IMR-90 (cell line): ENCODE measurements around the gene GCLC. TPM values are rescaled to one million over a fixed set of nuclear protein-coding genes. Genes with fewer than 3 reads are reported as not detected.

Experiments used
- ATAC-seq: fragments of 200-7000 bp; cut with Tn5 transposase; 2 replicates; pipeline ENCODE4 v1.9.1; 2020; ENCODE audit warnings: low read depth, mild to moderate bottlenecking, moderate library complexity
- BruUV-seq: library from RNA; stranded (reverse); fragments of 400-500 nt; replicated peaks from 2 replicates; lab custom pipeline; 2021; lab: Mats Ljungman, UMichigan
- CTCF ChIA-PET: fragments of 300-600 bp; formaldehyde crosslinking; extraction: SDS; loops from one replicate; lab custom pipeline; 2021; ENCODE audit warnings: antibody characterized with exemption; lab: Yijun Ruan, JAX
- POLR2A ChIA-PET: fragments of 300-600 bp; sonication (Branson Sonifier 250); formaldehyde crosslinking; loops from one replicate; lab custom pipeline; 2022; ENCODE audit warnings: antibody characterized with exemption; ENCODE audit not compliant: unreplicated experiment; lab: Charles Lee
- DNase-seq: peaks from one replicate; pipeline ENCODE4 v3.0.0; 2013
- H2AFZ ChIP-seq: replicated peaks from 2 replicates; pipeline ENCODE3; 2013; ENCODE audit warnings: low read length, mild to moderate bottlenecking; ENCODE audit not compliant: poor library complexity
- H2AK5ac ChIP-seq: 2 replicates; pipeline ENCODE4 v1.6.1; 2013; ENCODE audit warnings: low read depth, low read length, inconsistent platforms
- H2AK9ac ChIP-seq: replicated peaks from 2 replicates; pipeline ENCODE3; 2013; ENCODE audit warnings: mild to moderate bottlenecking, low read depth, low read length, moderate library complexity; ENCODE audit not compliant: poor library complexity
- H2BK120ac ChIP-seq: 2 replicates; pipeline ENCODE4 v1.6.1; 2013; ENCODE audit warnings: low read depth, low read length, inconsistent platforms
- H2BK15ac ChIP-seq: 3 replicates; pipeline ENCODE4 v1.6.1; 2013; ENCODE audit warnings: low read depth, low read length, inconsistent platforms
- H2BK20ac ChIP-seq: 2 replicates; pipeline ENCODE4 v1.6.1; 2013; ENCODE audit warnings: low read depth, mild to moderate bottlenecking, inconsistent platforms, low read length, moderate library complexity
- H2BK5ac ChIP-seq: 2 replicates; pipeline ENCODE4 v1.6.1; 2013; ENCODE audit warnings: mild to moderate bottlenecking, low read depth, low read length, inconsistent platforms; ENCODE audit not compliant: poor library complexity, severe bottlenecking
- H3K14ac ChIP-seq: replicated peaks from 2 replicates; pipeline ENCODE4 v1.6.1; 2013; ENCODE audit warnings: low read depth, low read length, inconsistent platforms
- H3K18ac ChIP-seq: 2 replicates; pipeline ENCODE4 v1.6.1; 2013; ENCODE audit warnings: low read depth, low read length, control low read depth
- H3K23ac ChIP-seq: 2 replicates; pipeline ENCODE4 v1.6.1; 2013; ENCODE audit warnings: low read depth, low read length, inconsistent platforms
- H3K27ac ChIP-seq: 2 replicates; pipeline ENCODE4 v1.5.1; 2013; ENCODE audit warnings: mild to moderate bottlenecking, control low read depth, low read length; ENCODE audit not compliant: insufficient read depth
- H3K27me3 ChIP-seq: 2 replicates; pipeline ENCODE4 v1.6.1; 2013; ENCODE audit warnings: low read length; ENCODE audit not compliant: control insufficient read depth, insufficient read depth
- H3K36me3 ChIP-seq: 2 replicates; pipeline ENCODE4 v1.6.1; 2013; ENCODE audit warnings: low read length, mixed read lengths; ENCODE audit not compliant: control insufficient read depth, insufficient read depth
- H3K4ac ChIP-seq: 2 replicates; pipeline ENCODE4 v1.6.1; 2013; ENCODE audit warnings: low read depth, low read length, inconsistent platforms
- H3K4me1 ChIP-seq: 2 replicates; pipeline ENCODE4 v1.6.1; 2013; ENCODE audit warnings: low read length, mixed read lengths; ENCODE audit not compliant: control insufficient read depth, insufficient read depth
- H3K4me2 ChIP-seq: 2 replicates; pipeline ENCODE4 v1.6.1; 2013; ENCODE audit warnings: low read depth, mild to moderate bottlenecking, control low read depth, low read length, moderate library complexity
- H3K4me3 ChIP-seq: 2 replicates; pipeline ENCODE4 v1.5.1; 2013; ENCODE audit warnings: low read depth, mild to moderate bottlenecking, control low read depth, low read length, moderate library complexity; ENCODE audit not compliant: insufficient read depth
- H3K56ac ChIP-seq: 2 replicates; pipeline ENCODE4 v1.6.1; 2013; ENCODE audit warnings: low read length, inconsistent platforms; ENCODE audit not compliant: insufficient read depth; ENCODE audit errors: extremely low read depth
- H3K79me1 ChIP-seq, 2 experiments: 2 replicates each; pipeline ENCODE4 v1.6.1; 2013; ENCODE audit warnings: low read length in 2 of 2, inconsistent platforms in 1 of 2, low read depth in 1 of 2
- H3K9ac ChIP-seq: 2 replicates; pipeline ENCODE4 v1.6.1; 2013; ENCODE audit warnings: low read depth, low read length, control low read depth
- H3K9me1 ChIP-seq: 2 replicates; pipeline ENCODE4 v1.6.1; 2013; ENCODE audit warnings: low read length, inconsistent platforms; ENCODE audit not compliant: insufficient read depth
- H3K9me3 ChIP-seq: 2 replicates; pipeline ENCODE4 v1.6.1; 2013; ENCODE audit warnings: low read length; ENCODE audit not compliant: control insufficient read depth, insufficient read depth
- H4K20me1 ChIP-seq: 2 replicates; pipeline ENCODE4 v1.6.1; 2013; ENCODE audit warnings: low read length, inconsistent platforms; ENCODE audit not compliant: insufficient read depth
- H4K5ac ChIP-seq: 2 replicates; pipeline ENCODE4 v1.6.1; 2013; ENCODE audit warnings: mild to moderate bottlenecking, low read depth, low read length, control low read depth
- H4K8ac ChIP-seq, 2 experiments: 2 replicates each; pipeline ENCODE4 v1.6.1; 2013; ENCODE audit warnings: low read depth in 2 of 2, low read length in 2 of 2, control low read depth in 1 of 2, inconsistent platforms in 1 of 2
- H4K91ac ChIP-seq: 2 replicates; pipeline ENCODE4 v1.6.1; 2013; ENCODE audit warnings: low read depth, low read length, inconsistent platforms; ENCODE audit not compliant: insufficient read depth
- BHLHE40 ChIP-seq: fragments of 150-350 bp; IDR thresholded peaks from 2 replicates; pipeline ENCODE4 v1.6.1; 2016; ENCODE audit warnings: mild to moderate bottlenecking, low read depth, low read length
- CHD1 ChIP-seq: IDR thresholded peaks from 2 replicates; pipeline ENCODE4 v1.6.1; 2012; ENCODE audit warnings: low read depth, low read length, improper control_type of control experiment
- FOS ChIP-seq: fragments of 150-350 bp; IDR thresholded peaks from 2 replicates; pipeline ENCODE4 v1.6.1; 2016; ENCODE audit warnings: low read depth, low read length
- MAFK ChIP-seq: IDR thresholded peaks from 2 replicates; pipeline ENCODE4 v1.6.1; 2012; ENCODE audit warnings: low read depth, low read length, improper control_type of control experiment
- MAZ ChIP-seq: IDR thresholded peaks from 2 replicates; pipeline ENCODE4 v1.6.1; 2012; ENCODE audit warnings: low read depth, mild to moderate bottlenecking, low read length, improper control_type of control experiment, moderate library complexity, borderline replicate concordance
- MXI1 ChIP-seq: IDR thresholded peaks from 2 replicates; pipeline ENCODE4 v1.6.1; 2012; ENCODE audit warnings: low read depth, mild to moderate bottlenecking, low read length, moderate library complexity, borderline replicate concordance
- NFE2L2 ChIP-seq: fragments of 150-350 bp; IDR thresholded peaks from 2 replicates; pipeline ENCODE4 v1.6.1; 2016; ENCODE audit warnings: low read depth, mild to moderate bottlenecking, low read length
- POLR2A ChIP-seq: IDR thresholded peaks from 2 replicates; pipeline ENCODE4 v1.6.1; 2012; ENCODE audit warnings: mild to moderate bottlenecking, low read depth, low read length
- RAD21 ChIP-seq: IDR thresholded peaks from 2 replicates; pipeline ENCODE4 v1.6.1; 2012; ENCODE audit warnings: low read length, improper control_type of control experiment
- RCOR1 ChIP-seq: IDR thresholded peaks from 2 replicates; pipeline ENCODE4 v1.6.1; 2012; ENCODE audit warnings: mild to moderate bottlenecking, low read length, improper control_type of control experiment; ENCODE audit not compliant: insufficient replicate concordance
- SMC3 ChIP-seq: fragments of 150-350 bp; IDR thresholded peaks from 2 replicates; pipeline ENCODE4 v1.6.1; 2016; ENCODE audit warnings: low read depth, mild to moderate bottlenecking, antibody characterized with exemption, low read length, moderate library complexity
- WGBS, 2 experiments: methylation state at CpG; one replicate each; pipeline versions ENCODE4 v1.1.5 to v1.1.7; 2013; ENCODE audit warnings: missing lambda C conversion rate in 2 of 2; ENCODE audit not compliant: insufficient read length in 1 of 2; ENCODE audit errors: extremely low coverage in 2 of 2; 5-methylcytosine and 5-hydroxymethylcytosine counted together
- dilution Hi-C: fragments of 300-500 bp; cut with HindIII; formaldehyde crosslinking; loops from one replicate; pipeline ENCODE4 v1.14.3; 2018; ENCODE audit warnings: low sequenced_read_pairs; ENCODE audit not compliant: unreplicated experiment
- in situ Hi-C: fragments of 300-500 bp; cut with MboI; formaldehyde crosslinking; loops from 3 replicates; pipeline ENCODE4 v1.14.3; 2019; ENCODE audit warnings: low sequenced_read_pairs, inconsistent platforms, mixed read lengths
- intact Hi-C: fragments of 100-400 bp; cut with micrococcal nuclease; formaldehyde crosslinking; loops from 2 replicates; pipeline ENCODE4 v1.10.0; 2022
- polyA plus RNA-seq, 3 experiments: library from polyadenylated mRNA; depleted of rRNA; stranded (reverse); fragments of >200 nt; gene quantifications; 2 replicates each; pipeline ENCODE4 v1.2.3, GENCODE V29; 2012; ENCODE audit warnings: low replicate concordance in 1 of 3
- total RNA-seq: library from RNA; depleted of rRNA; stranded (reverse); fragments of >200 nt; gene quantifications from 2 replicates; pipeline ENCODE4 v1.2.3, GENCODE V29; 2012
- TF ChIP-seq, protein P1 (sequence below): fragments of 150-350 bp; IDR thresholded peaks from 2 replicates; pipeline ENCODE4 v1.6.1; 2016; ENCODE audit warnings: low read depth, mild to moderate bottlenecking, low read length, moderate library complexity, borderline replicate concordance
- TF ChIP-seq, protein P2 (sequence below): fragments of 150-350 bp; IDR thresholded peaks from 2 replicates; pipeline ENCODE4 v1.6.1; 2017; ENCODE audit warnings: mild to moderate bottlenecking, antibody characterized with exemption, low read length, low read depth
- TF ChIP-seq, protein P3 (sequence below): conservative IDR thresholded peaks from 2 replicates; pipeline ENCODE4 v1.5.1; 2012; ENCODE audit warnings: mild to moderate bottlenecking, low read depth, low read length, improper control_type of control experiment

Gene GCLC
- total and polyA plus RNA-seq, 2 of the 4 experiments (the other 2 are of a cell fraction), result 14.2 to 24.2 TPM

DNA sequence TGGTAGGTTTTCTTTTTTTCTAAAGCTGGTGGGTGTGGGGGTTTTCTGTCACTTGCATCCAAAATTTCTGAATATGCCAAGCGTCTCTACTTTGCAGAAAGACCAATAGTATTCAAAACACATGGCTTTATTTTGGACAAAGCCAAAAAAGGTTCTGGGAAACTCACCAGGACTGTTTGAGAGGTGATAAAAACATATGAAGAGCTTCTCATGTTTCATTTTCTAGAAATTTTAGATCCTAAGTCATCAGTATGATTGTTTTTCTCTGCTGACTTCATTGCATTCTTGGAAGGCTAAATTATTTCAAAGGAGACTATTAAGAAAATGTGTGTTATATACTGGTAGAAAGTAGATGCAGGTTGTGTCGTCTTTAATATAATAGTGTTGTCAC lies 51.3 kb downstream of the GCLC start:
- no peaks in the 10 kb centered on the region for H3K9me3 ChIP-seq
- H3K56ac ChIP-seq, result peak overlapping the region; percentile 43; the same call in 1 of the 2 replicates
- peak; percentile 4 for ATAC-seq
- H3K9ac ChIP-seq, result no peak overlapping the region; the same call in 1 of the 2 replicates
- peak overlapping the region; percentile 60; the same call in 1 of the 2 replicates for H2AK5ac ChIP-seq
- in situ Hi-C loops, result loop anchor here (5.0 kb wide), 1 partner anchor 464 kb away; no protein-coding TSS in a partner anchor
- ChIA-PET CTCF (interaction anchor here (0.6 to 2.7 kb wide), 25 partner anchors 10 to 462 kb away, joined by 3 to 24 read pairs (median 5); partner anchors contain the start of gene GCLC), POLR2A (interaction anchor here (0.6 to 1.3 kb wide), 2 partner anchors 226 to 234 kb away, joined by 4 to 5 read pairs; no protein-coding TSS in a partner anchor)
- peak overlapping the region; percentile 91 for H3K4me2 ChIP-seq
- H4K20me1 ChIP-seq, result no peaks in the 10 kb centered on the region; the same call in 1 of the 2 replicates
- no peak overlapping the region for H2AK9ac ChIP-seq
- peak overlapping the region; percentile 76 for H2BK120ac ChIP-seq
- H3K23ac ChIP-seq, result peak overlapping the region; percentile 64
- peak overlapping the region; percentile 78 for H3K4ac ChIP-seq
- peaks cover 2% of the 10 kb centered on the region for H3K36me3 ChIP-seq
- no peaks in the 10 kb centered on the region for H3K27me3 ChIP-seq
- TF ChIP-seq POLR2A (no peak), CHD1 (no peak), BHLHE40 (no peak), FOS (no peak), RCOR1 (no peak), MAZ (no peak), SMC3 (no peak), MAFK (no peak), NFE2L2 (no peak), RAD21 (no peak), MXI1 (no peak)
- TF ChIP-seq, protein P1, sequence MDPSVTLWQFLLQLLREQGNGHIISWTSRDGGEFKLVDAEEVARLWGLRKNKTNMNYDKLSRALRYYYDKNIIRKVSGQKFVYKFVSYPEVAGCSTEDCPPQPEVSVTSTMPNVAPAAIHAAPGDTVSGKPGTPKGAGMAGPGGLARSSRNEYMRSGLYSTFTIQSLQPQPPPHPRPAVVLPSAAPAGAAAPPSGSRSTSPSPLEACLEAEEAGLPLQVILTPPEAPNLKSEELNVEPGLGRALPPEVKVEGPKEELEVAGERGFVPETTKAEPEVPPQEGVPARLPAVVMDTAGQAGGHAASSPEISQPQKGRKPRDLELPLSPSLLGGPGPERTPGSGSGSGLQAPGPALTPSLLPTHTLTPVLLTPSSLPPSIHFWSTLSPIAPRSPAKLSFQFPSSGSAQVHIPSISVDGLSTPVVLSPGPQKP, result no peak
- TF ChIP-seq, protein P2, sequence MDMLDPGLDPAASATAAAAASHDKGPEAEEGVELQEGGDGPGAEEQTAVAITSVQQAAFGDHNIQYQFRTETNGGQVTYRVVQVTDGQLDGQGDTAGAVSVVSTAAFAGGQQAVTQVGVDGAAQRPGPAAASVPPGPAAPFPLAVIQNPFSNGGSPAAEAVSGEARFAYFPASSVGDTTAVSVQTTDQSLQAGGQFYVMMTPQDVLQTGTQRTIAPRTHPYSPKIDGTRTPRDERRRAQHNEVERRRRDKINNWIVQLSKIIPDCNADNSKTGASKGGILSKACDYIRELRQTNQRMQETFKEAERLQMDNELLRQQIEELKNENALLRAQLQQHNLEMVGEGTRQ, result no peak
- TF ChIP-seq, protein P3, sequence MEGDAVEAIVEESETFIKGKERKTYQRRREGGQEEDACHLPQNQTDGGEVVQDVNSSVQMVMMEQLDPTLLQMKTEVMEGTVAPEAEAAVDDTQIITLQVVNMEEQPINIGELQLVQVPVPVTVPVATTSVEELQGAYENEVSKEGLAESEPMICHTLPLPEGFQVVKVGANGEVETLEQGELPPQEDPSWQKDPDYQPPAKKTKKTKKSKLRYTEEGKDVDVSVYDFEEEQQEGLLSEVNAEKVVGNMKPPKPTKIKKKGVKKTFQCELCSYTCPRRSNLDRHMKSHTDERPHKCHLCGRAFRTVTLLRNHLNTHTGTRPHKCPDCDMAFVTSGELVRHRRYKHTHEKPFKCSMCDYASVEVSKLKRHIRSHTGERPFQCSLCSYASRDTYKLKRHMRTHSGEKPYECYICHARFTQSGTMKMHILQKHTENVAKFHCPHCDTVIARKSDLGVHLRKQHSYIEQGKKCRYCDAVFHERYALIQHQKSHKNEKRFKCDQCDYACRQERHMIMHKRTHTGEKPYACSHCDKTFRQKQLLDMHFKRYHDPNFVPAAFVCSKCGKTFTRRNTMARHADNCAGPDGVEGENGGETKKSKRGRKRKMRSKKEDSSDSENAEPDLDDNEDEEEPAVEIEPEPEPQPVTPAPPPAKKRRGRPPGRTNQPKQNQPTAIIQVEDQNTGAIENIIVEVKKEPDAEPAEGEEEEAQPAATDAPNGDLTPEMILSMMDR, result no peak
- peak; percentile 63 for DNase-seq
- H4K8ac ChIP-seq, result peak overlapping the region in 1 of 2 experiments; percentile 66; a peak in 1 of 4 replicates
- no peak overlapping the region for H2AFZ ChIP-seq
- peaks cover 18% of the 10 kb centered on the region for H3K4me1 ChIP-seq
- peak overlapping the region; percentile 55 for H3K27ac ChIP-seq
- peak overlapping the region; percentile 79 for H4K91ac ChIP-seq
- H4K5ac ChIP-seq, result peak overlapping the region; percentile 64; the same call in 1 of the 2 replicates
- no peaks in the 10 kb centered on the region for H3K79me1 ChIP-seq
- peaks cover 10% of the 10 kb centered on the region; the same call in 1 of the 2 replicates for H3K9me1 ChIP-seq
- H3K18ac ChIP-seq, result peak overlapping the region; percentile 82
- no TSS peak for BruUV-seq
- H3K4me3 ChIP-seq, result peak overlapping the region; percentile 0; the same call in 1 of the 2 replicates
- H2BK5ac ChIP-seq, result peak overlapping the region; percentile 93
- H3K14ac ChIP-seq, result peak overlapping the region; percentile 26; the same call in 1 of the 2 replicates
- intact Hi-C loops, result loop anchor here (1.0 kb wide), 4 partner anchors 52 to 464 kb away; partner anchors contain the start of gene GCLC
- H2BK20ac ChIP-seq, result peak overlapping the region; percentile 76
- dilution Hi-C loops, result no loop called here
- WGBS, 2 experiments, result no CpG with 5 or more reads among the region's 2 CpGs
- H2BK15ac ChIP-seq, result peak overlapping the region; percentile 64; the same call in 2 of the 3 replicates
